Central memory CD4-positive, alpha-beta T cell (primary cell): ENCODE results near the gene CCDC73.

Source experiments
- DNase-seq: peaks from one replicate; pipeline ENCODE4 v3.0.0; 2022

The CCDC73 gene

GRCh38 chr11:32583459-32584271 is 210.8 kb downstream of the CCDC73 start, which contains the start of gene EIF3M:
Gene EIF3M, plus strand, starts transcription at chr11:32583831. Its CDS starts 57 bp downstream, at chr11:32583888.
- peak; percentile 94 for DNase-seq

- no peak for DNase-seq
Observed at GRCh38 chr11:32581556-32581955, 212.9 kb downstream of the CCDC73 start.

- no peak for DNase-seq
Observed at GRCh38 chr11:32580967-32581366, 213.5 kb downstream of the CCDC73 start.

GRCh38 chr11:32576456-32576855 is 218.0 kb downstream of the CCDC73 start:
- DNase-seq, result no peak

- DNase-seq, result no peak
Observed at GRCh38 chr11:32575070-32575469, 219.4 kb downstream of the CCDC73 start.

GRCh38 chr11:32574421-32574820 is 220.0 kb downstream of the CCDC73 start:
- no peak for DNase-seq

- DNase-seq, result no peak
Observed at GRCh38 chr11:32573228-32573627, 221.2 kb downstream of the CCDC73 start.

GRCh38 chr11:32571039-32571438 is 223.4 kb downstream of the CCDC73 start:
- DNase-seq, result no peak

GRCh38 chr11:32569313-32569881 is 225.1 kb downstream of the CCDC73 start:
- DNase-seq, result no peak

- DNase-seq, result no peak
Observed at GRCh38 chr11:32567154-32567553, 227.3 kb downstream of the CCDC73 start.

GRCh38 chr11:32566517-32566916 is 227.9 kb downstream of the CCDC73 start:
- no peak for DNase-seq

- no peak for DNase-seq
Observed at GRCh38 chr11:32563600-32563959, 230.9 kb downstream of the CCDC73 start.

GRCh38 chr11:32562839-32563599 is 231.4 kb downstream of the CCDC73 start:
- DNase-seq, result no peak

- no peak for DNase-seq
Observed at GRCh38 chr11:32561835-32562234, 232.6 kb downstream of the CCDC73 start.

GRCh38 chr11:32555895-32556294 is 238.6 kb downstream of the CCDC73 start:
- DNase-seq, result no peak

GRCh38 chr11:32555091-32555490 is 239.4 kb downstream of the CCDC73 start:
- DNase-seq, result no peak
